ENCODE data around the gene VPS41. TPM values are rescaled to one million over a fixed set of nuclear protein-coding genes. Genes with fewer than 3 reads are reported as not detected.

The VPS41 gene
- total RNA-seq, 2 donors from 2014 or later = 15.6 to 18.1 TPM

GRCh38 chr7:38798552-38799267 lies 110.3 kb downstream of the VPS41 start:
- no peaks in the 10 kb centered on the region for H3K27me3 ChIP-seq
- no peaks in the 10 kb centered on the region for H3K4me1 ChIP-seq
- TF ChIP-seq, protein P1, sequence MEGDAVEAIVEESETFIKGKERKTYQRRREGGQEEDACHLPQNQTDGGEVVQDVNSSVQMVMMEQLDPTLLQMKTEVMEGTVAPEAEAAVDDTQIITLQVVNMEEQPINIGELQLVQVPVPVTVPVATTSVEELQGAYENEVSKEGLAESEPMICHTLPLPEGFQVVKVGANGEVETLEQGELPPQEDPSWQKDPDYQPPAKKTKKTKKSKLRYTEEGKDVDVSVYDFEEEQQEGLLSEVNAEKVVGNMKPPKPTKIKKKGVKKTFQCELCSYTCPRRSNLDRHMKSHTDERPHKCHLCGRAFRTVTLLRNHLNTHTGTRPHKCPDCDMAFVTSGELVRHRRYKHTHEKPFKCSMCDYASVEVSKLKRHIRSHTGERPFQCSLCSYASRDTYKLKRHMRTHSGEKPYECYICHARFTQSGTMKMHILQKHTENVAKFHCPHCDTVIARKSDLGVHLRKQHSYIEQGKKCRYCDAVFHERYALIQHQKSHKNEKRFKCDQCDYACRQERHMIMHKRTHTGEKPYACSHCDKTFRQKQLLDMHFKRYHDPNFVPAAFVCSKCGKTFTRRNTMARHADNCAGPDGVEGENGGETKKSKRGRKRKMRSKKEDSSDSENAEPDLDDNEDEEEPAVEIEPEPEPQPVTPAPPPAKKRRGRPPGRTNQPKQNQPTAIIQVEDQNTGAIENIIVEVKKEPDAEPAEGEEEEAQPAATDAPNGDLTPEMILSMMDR (IDR thresholded peaks at IDR 0.05) = no peak
- no peak overlapping the region for H3K27ac ChIP-seq
- H3K36me3 ChIP-seq = peaks cover 9% of the 10 kb centered on the region
- no peak for DNase-seq (ENCODE audit: low spot score)
- H3K4me3 ChIP-seq = no peak overlapping the region
- no peaks in the 10 kb centered on the region for H3K9me3 ChIP-seq

GRCh38 chr7:38796626-38797501 lies 112.1 kb downstream of the VPS41 start:
- no peak for DNase-seq (ENCODE audit: low spot score)
- no peak overlapping the region for H3K4me3 ChIP-seq
- no peak overlapping the region for H3K27ac ChIP-seq
- no peaks in the 10 kb centered on the region for H3K4me1 ChIP-seq
- peaks cover 14% of the 10 kb centered on the region for H3K36me3 ChIP-seq
- H3K27me3 ChIP-seq = no peaks in the 10 kb centered on the region
- no peaks in the 10 kb centered on the region for H3K9me3 ChIP-seq
- TF ChIP-seq, protein P1 (IDR thresholded peaks at IDR 0.05) = peak; percentile 65 to 83

GRCh38 chr7:38795593-38795992 lies 113.4 kb downstream of the VPS41 start:
- Histone ChIP-seq H3K9me3 (no peaks in the 10 kb centered on the region), H3K36me3 (peaks cover 14% of the 10 kb centered on the region), H3K4me3 (no peak overlapping the region), H3K27me3 (no peaks in the 10 kb centered on the region), H3K27ac (no peak overlapping the region), H3K4me1 (no peaks in the 10 kb centered on the region)
- DNase-seq (ENCODE audit: low spot score) = no peak
- TF ChIP-seq, protein P1 (IDR thresholded peaks at IDR 0.05) = no peak

DNA sequence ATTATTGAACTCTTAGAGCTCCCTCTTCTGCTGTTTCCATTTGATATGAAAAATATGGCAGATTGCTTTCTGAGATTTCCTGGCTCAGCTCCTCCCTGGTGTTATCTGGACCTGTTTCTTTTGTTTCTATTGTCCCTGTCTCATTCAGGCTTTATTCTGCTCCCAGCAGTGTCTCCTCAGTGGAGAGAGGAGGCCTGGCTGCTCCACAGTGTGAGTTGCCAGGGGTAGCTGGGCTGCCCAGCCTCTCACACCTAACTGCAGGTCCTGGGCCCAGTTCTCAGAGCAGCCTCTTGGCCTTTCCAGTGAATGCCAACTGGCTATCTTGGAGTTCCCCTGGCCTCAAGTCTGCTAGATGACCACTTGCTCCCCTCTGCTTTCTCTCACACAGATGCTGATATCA lies 127.0 kb downstream of the VPS41 start:
- Histone ChIP-seq H3K27ac (no peak overlapping the region), H3K27me3 (no peaks in the 10 kb centered on the region), H3K4me3 (no peak overlapping the region), H3K36me3 (no peaks in the 10 kb centered on the region), H3K4me1 (no peaks in the 10 kb centered on the region), H3K9me3 (no peaks in the 10 kb centered on the region)
- TF ChIP-seq, protein P1 (IDR thresholded peaks at IDR 0.05) = no peak
- DNase-seq (ENCODE audit: low spot score) = no peak

DNA sequence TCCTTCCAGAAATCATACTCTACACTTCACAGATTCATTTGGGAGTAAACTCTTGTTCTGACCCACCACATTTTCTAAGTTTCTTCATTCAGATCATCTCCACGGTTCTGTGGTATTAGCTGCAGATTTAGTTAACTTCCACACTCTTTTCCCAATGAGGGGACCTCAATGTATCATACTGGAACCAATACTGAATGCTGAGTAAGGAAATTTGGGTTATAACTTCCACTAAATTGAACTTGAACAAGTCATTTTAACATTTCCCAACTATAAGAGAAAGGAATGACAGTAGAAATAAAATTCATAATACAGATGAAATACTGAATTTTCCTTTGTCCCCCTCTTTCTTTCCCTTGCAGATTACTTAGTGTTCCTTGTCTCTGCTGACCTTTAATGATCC lies 131.4 kb downstream of the VPS41 start:
- TF ChIP-seq, protein P1 (IDR thresholded peaks at IDR 0.05) = no peak
- Histone ChIP-seq H3K4me3 (no peak overlapping the region), H3K27ac (no peak overlapping the region), H3K27me3 (no peaks in the 10 kb centered on the region), H3K9me3 (no peaks in the 10 kb centered on the region), H3K4me1 (no peaks in the 10 kb centered on the region), H3K36me3 (no peaks in the 10 kb centered on the region)
- no peak for DNase-seq (ENCODE audit: low spot score)

Measured in right atrium auricular region (tissue), 2 donors.